AG09309 (cell line): ENCODE data around the gene SLX9.

ENCODE experiments used
- DNase-seq: peaks from one replicate; pipeline ENCODE4 v3.0.0-alpha.2; 2010; ENCODE audit warnings: low read depth
- H3K4me3 ChIP-seq: 2 replicates; pipeline ENCODE4 v1.5.1; 2011; ENCODE audit warnings: mild to moderate bottlenecking, low read depth, low read length, moderate library complexity; ENCODE audit not compliant: control insufficient read depth
- TF ChIP-seq, protein P1 (sequence below): IDR thresholded peaks from 2 replicates; pipeline ENCODE4 v1.5.1; 2011; ENCODE audit warnings: mild to moderate bottlenecking, low read depth, low read length, inconsistent platforms; ENCODE audit not compliant: insufficient read depth, control insufficient read depth; ENCODE audit errors: missing control alignments

SLX9 gene

DNA sequence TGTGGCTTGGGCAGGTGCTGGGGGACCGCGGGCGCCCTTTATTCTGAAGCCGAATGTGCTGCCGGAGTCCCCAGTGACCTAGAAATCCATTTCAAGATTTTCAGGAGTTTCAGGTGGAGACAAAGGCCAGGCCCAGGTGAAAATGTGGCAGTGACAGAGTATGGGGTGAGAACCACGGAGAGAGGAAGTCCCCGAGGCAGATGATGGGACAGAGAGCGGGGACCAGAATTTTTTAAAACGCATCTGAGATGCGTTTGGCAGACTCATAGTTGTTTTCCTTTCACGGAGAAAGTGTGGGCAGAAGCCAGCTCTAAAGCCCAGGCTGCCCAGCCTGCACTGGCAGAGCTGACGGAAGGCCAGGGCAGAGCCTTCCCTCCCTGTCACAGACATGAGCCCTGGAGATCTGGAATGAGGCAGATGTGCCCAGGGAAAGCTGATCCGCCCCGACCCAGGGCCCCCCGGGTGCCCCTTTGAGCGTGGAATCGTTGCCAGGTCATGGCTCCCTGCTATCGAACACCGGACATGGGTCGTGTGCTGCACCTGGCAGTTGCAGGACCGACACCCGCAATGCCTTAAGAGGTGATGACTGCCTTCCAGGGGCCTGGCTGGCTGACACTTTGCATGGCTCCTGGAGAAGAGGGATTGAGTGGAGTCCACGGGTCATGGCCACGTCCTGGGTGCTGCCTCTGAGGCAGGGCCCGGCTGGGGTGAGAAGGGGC, 6.5 kb upstream of the SLX9 start:
- H3K4me3 ChIP-seq = no peak overlapping the region
- TF ChIP-seq, protein P1, sequence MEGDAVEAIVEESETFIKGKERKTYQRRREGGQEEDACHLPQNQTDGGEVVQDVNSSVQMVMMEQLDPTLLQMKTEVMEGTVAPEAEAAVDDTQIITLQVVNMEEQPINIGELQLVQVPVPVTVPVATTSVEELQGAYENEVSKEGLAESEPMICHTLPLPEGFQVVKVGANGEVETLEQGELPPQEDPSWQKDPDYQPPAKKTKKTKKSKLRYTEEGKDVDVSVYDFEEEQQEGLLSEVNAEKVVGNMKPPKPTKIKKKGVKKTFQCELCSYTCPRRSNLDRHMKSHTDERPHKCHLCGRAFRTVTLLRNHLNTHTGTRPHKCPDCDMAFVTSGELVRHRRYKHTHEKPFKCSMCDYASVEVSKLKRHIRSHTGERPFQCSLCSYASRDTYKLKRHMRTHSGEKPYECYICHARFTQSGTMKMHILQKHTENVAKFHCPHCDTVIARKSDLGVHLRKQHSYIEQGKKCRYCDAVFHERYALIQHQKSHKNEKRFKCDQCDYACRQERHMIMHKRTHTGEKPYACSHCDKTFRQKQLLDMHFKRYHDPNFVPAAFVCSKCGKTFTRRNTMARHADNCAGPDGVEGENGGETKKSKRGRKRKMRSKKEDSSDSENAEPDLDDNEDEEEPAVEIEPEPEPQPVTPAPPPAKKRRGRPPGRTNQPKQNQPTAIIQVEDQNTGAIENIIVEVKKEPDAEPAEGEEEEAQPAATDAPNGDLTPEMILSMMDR = no peak
- no peak for DNase-seq

DNA sequence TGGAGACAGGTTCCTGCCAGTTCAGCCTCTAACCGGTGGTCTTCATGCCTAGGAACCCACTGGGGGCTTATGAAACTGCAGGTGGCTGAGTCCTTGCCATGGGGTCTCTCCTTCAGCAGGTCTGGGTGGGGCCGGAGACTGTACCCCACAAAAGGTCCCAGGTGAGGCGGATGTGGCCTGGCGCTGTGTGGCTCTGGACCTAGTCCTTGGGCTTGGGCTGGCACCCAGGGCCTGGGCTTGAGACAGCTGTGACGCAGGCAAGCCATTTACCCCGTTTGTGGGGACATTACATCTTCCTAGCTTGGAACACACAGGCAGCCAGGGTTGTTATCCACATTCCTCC, 5.9 kb upstream of the SLX9 start:
- TF ChIP-seq, protein P1 = no peak
- H3K4me3 ChIP-seq = no peak overlapping the region
- no peak for DNase-seq

DNA sequence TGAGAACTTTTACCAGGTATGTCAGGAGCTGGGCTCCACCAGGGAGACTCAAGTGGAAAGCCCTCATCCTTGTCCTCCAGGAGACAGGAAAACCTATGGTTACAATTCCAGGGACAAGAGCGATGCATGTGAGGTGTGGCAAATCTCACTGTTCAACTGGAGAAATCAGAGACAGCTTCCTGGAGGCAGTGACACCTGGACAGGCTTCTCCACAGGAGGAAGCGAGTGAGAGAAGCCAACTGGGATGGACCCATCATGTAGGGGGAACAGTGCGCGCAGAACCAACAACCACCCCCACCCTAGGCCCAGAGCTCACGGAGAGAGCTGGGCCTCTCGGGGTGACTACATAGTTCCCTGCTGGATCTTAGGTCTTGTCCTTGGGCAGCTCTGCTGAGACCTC, 5.6 kb upstream of the SLX9 start:
- DNase-seq = no peak
- H3K4me3 ChIP-seq = no peak overlapping the region
- TF ChIP-seq, protein P1 = no peak

DNA sequence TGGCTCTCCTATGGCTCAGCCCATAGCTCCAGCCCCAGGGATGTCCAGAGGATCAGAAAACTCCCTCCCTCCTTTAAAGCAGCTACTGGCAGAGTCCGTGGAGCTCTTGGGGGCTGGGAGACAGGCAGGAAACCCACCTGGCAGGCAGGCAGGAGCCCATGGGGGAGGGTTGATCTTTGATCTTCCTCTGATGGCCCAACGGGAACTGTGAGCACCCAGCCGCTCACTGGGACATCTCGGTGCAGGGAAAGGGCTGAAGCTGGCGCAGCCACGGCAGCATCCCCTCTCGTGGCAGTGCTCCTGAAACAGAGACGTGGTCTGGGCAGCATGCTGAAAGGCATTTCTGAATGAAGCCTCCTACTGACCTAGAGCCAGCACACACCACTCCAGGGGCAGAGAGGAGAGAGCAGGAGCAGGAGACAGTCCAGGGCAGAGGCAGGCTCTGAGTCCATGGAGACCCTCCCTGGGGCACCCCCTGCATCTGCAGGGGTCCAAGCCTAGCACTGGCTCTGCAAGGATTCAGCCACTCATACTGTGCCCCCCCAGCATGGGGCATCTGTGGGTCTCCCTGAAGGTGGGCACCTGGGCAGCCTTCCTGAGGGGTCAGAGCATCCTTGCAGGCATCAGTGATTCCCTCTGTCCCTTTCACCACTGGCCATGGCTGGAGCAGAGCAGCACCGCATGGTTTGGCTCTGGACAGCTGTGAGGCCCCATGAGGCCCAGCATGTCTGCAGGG, 4.9 kb upstream of the SLX9 start:
- no peak for DNase-seq
- no peak overlapping the region for H3K4me3 ChIP-seq
- TF ChIP-seq, protein P1 = no peak

DNA sequence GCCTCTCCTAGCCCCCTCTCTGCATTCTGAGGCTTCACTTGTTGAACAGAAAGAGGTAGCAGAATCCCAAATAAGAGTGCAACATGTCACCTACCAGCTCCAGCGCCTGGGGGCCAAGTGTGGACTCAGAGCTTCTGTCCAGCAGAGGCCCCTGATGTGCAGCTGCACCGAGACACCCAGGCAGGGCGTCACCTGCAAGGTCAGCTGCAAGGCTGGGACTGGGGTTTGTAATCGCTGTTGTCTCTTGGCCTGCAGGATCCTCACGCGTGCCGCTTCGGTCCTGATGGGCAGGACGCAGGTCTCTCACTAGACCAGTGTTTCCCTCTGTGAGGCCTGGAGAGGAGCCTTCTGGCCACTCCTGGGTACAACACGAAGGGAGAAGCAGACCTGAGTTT, 4.3 kb upstream of the SLX9 start:
- DNase-seq = no peak
- H3K4me3 ChIP-seq = no peak overlapping the region
- TF ChIP-seq, protein P1 = no peak

DNA sequence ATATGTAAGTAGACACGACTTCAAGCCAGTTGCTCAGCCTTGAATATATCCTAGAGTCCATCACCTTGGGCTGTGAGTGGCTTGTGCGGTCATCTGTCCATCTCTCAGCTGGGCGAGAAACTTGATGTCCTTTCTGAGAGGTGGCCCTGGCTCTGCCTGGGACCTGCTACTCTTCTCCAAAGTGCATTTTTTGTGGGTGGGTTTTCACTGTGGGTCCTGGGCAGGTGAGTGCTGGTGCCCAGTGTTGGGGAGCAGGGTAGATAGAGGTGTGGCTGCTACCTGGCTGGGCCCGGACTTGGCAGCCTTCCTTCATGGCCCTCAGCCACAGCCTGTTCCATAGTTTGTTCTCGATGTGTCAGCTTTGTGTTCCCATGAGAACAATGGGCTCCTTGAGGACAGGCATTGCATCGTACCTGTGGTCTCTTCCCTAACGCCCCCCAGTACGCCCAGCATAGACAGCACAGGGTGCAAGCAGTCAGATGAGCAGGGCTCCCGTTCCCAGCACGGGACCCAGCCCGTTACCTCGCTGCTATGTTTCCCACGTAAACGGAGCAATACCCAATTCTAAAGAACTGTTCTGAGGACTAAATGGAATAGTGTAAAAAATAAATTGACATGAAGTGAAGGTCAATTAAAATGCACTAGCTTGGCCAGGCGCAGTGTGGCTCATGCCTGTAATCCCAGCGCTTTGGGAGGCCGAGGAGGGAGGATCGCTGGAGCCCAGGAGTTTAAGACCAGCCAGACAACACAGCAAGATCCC, 877 bp upstream of the SLX9 start:
- TF ChIP-seq, protein P1 = no peak
- DNase-seq = no peak
- peak overlapping the region; percentile 95 for H3K4me3 ChIP-seq
